Body of pancreas (tissue), 4 donors: ENCODE results near the gene TCF21. TPM values are rescaled to one million over a fixed set of nuclear protein-coding genes. Genes with fewer than 3 reads are reported as not detected.

Source experiments
- ATAC-seq: fragments of 150-250 bp; one replicate; pipeline ENCODE4 v1.9.1; 2016
- DNase-seq, 4 donors: peaks; one replicate each; pipeline ENCODE4 v3.0.0-alpha.2; 2019
- H3K27ac ChIP-seq, 4 donors: fragments of 200-600 bp; sonication (generic); 1 replicate in 3 of 4; 2 replicates in 1 of 4; pipeline versions ENCODE4 v1.5.1 to v1.6.1; 2016 to 2019; ENCODE audit warnings: mild to moderate bottlenecking in 1 of 4, mixed read lengths in 1 of 4, moderate library complexity in 1 of 4
- H3K27me3 ChIP-seq, 2 donors: fragments of 200-600 bp; sonication (generic); one replicate each; pipeline ENCODE4 v1.6.0; 2016; ENCODE audit warnings: mild to moderate bottlenecking in 1 of 2
- H3K36me3 ChIP-seq, 2 donors: fragments of 200-600 bp; sonication (generic); replicated peaks in 1 of 2; 2 replicates each; pipeline ENCODE4 v1.5.1; 2016; ENCODE audit warnings: low read depth in 2 of 2; ENCODE audit not compliant: insufficient read depth in 1 of 2
- H3K4me1 ChIP-seq: fragments of 200-600 bp; sonication (generic); one replicate; pipeline ENCODE4 v1.6.0; 2016
- H3K4me3 ChIP-seq, 2 donors: fragments of 200-600 bp; sonication (generic); 1 replicate in 1 of 2; 2 replicates in 1 of 2; pipeline ENCODE4 v1.5.1; 2016 to 2019
- H3K9me3 ChIP-seq, 3 donors: fragments of 200-600 bp; sonication (generic); 1 replicate in 2 of 3; 2 replicates in 1 of 3; pipeline ENCODE4 v1.5.1; 2016
- CTCF ChIP-seq, 7 experiments: fragments of 450-650 bp in 4 of 7; fragments of 200-600 bp in 3 of 7; sonication (generic) in 3 of 7; IDR thresholded peaks; one replicate each; pipeline ENCODE4 v1.5.1; 2016 to 2019; ENCODE audit warnings: antibody characterized with exemption in 7 of 7
- POLR2A ChIP-seq, 3 donors: fragments of 450-650 bp; IDR thresholded peaks; one replicate each; pipeline ENCODE4 v1.6.1; 2016; ENCODE audit warnings: antibody characterized with exemption in 3 of 3, mild to moderate bottlenecking in 2 of 3
- WGBS, 2 donors: methylation state at CpG; one replicate each; pipeline ENCODE4 v1.1.5; 2017; 5-methylcytosine and 5-hydroxymethylcytosine counted together
- intact Hi-C: fragments of 100-400 bp; cut with DNase I; formaldehyde crosslinking; loops from one replicate; pipeline ENCODE4 v1.15.1; 2023
- total RNA-seq, 2 donors: library from RNA; depleted of rRNA; stranded (reverse); fragments of >200 nt; gene quantifications; one replicate each; pipeline ENCODE4 v1.1.0, GENCODE V29; 2016

Gene TCF21
- total RNA-seq, 2 donors from 2014 or later, result 1.3 to 2.3 TPM

GRCh38 chr6:133854364-133855275 lies 34.3 kb upstream of the TCF21 start:
- Histone ChIP-seq H3K27me3 (peaks cover 0 to 26% of the 10 kb centered on the region in 2 donors), H3K27ac (no peak overlapping the region), H3K9me3 (peaks cover 0 to 3% (median 0%) of the 10 kb centered on the region in 3 donors), H3K4me1 (peaks cover 7% of the 10 kb centered on the region), H3K4me3 (no peak overlapping the region), H3K36me3 (no peaks in the 10 kb centered on the region)
- intact Hi-C loops, result no loop called here
- 6 to 9% methylated on average over 24 to 40 of the region's 40 CpGs for WGBS, 2 donors
- TF ChIP-seq CTCF (IDR thresholded peaks at IDR 0.05), result no peak
- DNase-seq, result no peak
- no peak for ATAC-seq

GRCh38 chr6:133855276-133855990 lies 33.5 kb upstream of the TCF21 start:
- TF ChIP-seq CTCF (IDR thresholded peaks at IDR 0.05) (no peak), POLR2A (IDR thresholded peaks at IDR 0.05) (no peak)
- no peak for ATAC-seq
- peaks cover 0 to 26% of the 10 kb centered on the region in 2 donors for H3K27me3 ChIP-seq
- no peak overlapping the region for H3K27ac ChIP-seq
- DNase-seq, result no peak
- peaks cover 0 to 3% (median 0%) of the 10 kb centered on the region in 3 donors for H3K9me3 ChIP-seq
- WGBS, 2 donors, result 10 to 17% methylated on average over 16 of the region's 16 CpGs
- peaks cover 7% of the 10 kb centered on the region for H3K4me1 ChIP-seq
- intact Hi-C loops, result no loop called here
- no peaks in the 10 kb centered on the region for H3K36me3 ChIP-seq
- no peak overlapping the region for H3K4me3 ChIP-seq

GRCh38 chr6:133855991-133856370 lies 32.9 kb upstream of the TCF21 start:
- Histone ChIP-seq H3K4me1 (peaks cover 7% of the 10 kb centered on the region), H3K9me3 (peaks cover 0 to 3% (median 0%) of the 10 kb centered on the region in 3 donors), H3K27me3 (peaks cover 0 to 26% of the 10 kb centered on the region in 2 donors), H3K27ac (no peak overlapping the region), H3K4me3 (no peak overlapping the region), H3K36me3 (no peaks in the 10 kb centered on the region)
- DNase-seq (no peak), ATAC-seq (no peak)
- intact Hi-C loops, result no loop called here
- 8 to 9% methylated on average over 3 of the region's 3 CpGs for WGBS, 2 donors
- no peak for TF ChIP-seq POLR2A (IDR thresholded peaks at IDR 0.05)
- TF ChIP-seq CTCF (IDR thresholded peaks at IDR 0.05), result no peak

GRCh38 chr6:133856911-133857310 lies 32.0 kb upstream of the TCF21 start:
- Histone ChIP-seq H3K9me3 (peaks cover 0 to 3% (median 0%) of the 10 kb centered on the region in 3 donors), H3K4me1 (peaks cover 7% of the 10 kb centered on the region), H3K27ac (no peak overlapping the region), H3K27me3 (peaks cover 0 to 21% of the 10 kb centered on the region in 2 donors), H3K4me3 (no peak overlapping the region), H3K36me3 (no peaks in the 10 kb centered on the region)
- DNase-seq, result no peak
- no peak for ATAC-seq
- intact Hi-C loops, result no loop called here
- TF ChIP-seq CTCF (IDR thresholded peaks at IDR 0.05) (no peak), POLR2A (IDR thresholded peaks at IDR 0.05) (no peak)
- WGBS, 2 donors, result 69 to 71% methylated on average over 2 of the region's 2 CpGs
